Heart right ventricle (tissue), 16 donors: ENCODE data around the gene GGNBP2. TPM values are rescaled to one million over a fixed set of nuclear protein-coding genes. Genes with fewer than 3 reads are reported as not detected.

Source experiments
- ATAC-seq, 8 donors: fragments of 200-7000 bp; cut with Tn5 transposase; one replicate each; pipeline ENCODE4 v1.9.1; 2020; ENCODE audit warnings: mild to moderate bottlenecking in 8 of 8, moderate library complexity in 8 of 8, moderate number of reproducible peaks in 1 of 8
- DNase-seq, 2 donors: peaks; one replicate each; pipeline ENCODE4 v3.0.0-alpha.2; 2020
- H3K27ac ChIP-seq, 10 donors: fragments of 200-600 bp; sonication (generic) in 2 of 10; one replicate each; pipeline versions ENCODE4 v1.5.0 to v1.8.0; 2020 to 2022; ENCODE audit warnings: mild to moderate bottlenecking in 3 of 10
- H3K27me3 ChIP-seq, 7 donors: fragments of 200-600 bp; one replicate each; pipeline ENCODE4 v1.8.0; 2021 to 2022; ENCODE audit warnings: mild to moderate bottlenecking in 2 of 7
- H3K36me3 ChIP-seq, 9 donors: fragments of 200-600 bp; sonication (generic) in 1 of 9; one replicate each; pipeline versions ENCODE4 v1.5.0 to v1.8.0; 2020 to 2022; ENCODE audit warnings: mild to moderate bottlenecking in 2 of 9
- H3K4me1 ChIP-seq, 9 donors: fragments of 200-600 bp; sonication (generic) in 1 of 9; one replicate each; pipeline versions ENCODE4 v1.5.0 to v1.8.0; 2020 to 2022; ENCODE audit warnings: mild to moderate bottlenecking in 4 of 9
- H3K4me3 ChIP-seq, 10 donors: fragments of 200-600 bp; sonication (generic) in 2 of 10; one replicate each; pipeline versions ENCODE4 v1.5.0 to v1.8.0; 2020 to 2022; ENCODE audit warnings: mild to moderate bottlenecking in 7 of 10, moderate library complexity in 2 of 10
- H3K9me3 ChIP-seq, 11 donors: fragments of 200-600 bp in 10 of 11; sonication (generic) in 2 of 11; one replicate each; pipeline versions ENCODE4 v1.5.0 to v1.8.0; 2013 to 2022; ENCODE audit warnings: mild to moderate bottlenecking in 2 of 11, control low read depth in 1 of 11, moderate library complexity in 1 of 11
- CTCF ChIP-seq, 9 donors: fragments of 200-600 bp; sonication (generic) in 2 of 9; IDR thresholded peaks; one replicate each; pipeline versions ENCODE4 v1.5.0 to v1.8.0; 2021 to 2022; ENCODE audit warnings: antibody characterized with exemption in 9 of 9, mild to moderate bottlenecking in 5 of 9, moderate library complexity in 1 of 9
- WGBS, 2 donors: extraction: QIAGEN DNeasy Blood & Tissue Kit; methylation state at CpG; one replicate each; pipeline ENCODE4 v1.1.7; 2013; ENCODE audit warnings: inconsistent platforms in 1 of 2; 5-methylcytosine and 5-hydroxymethylcytosine counted together
- intact Hi-C, 10 donors: fragments of 100-400 bp; cut with DNase I; formaldehyde crosslinking; loops; one replicate each; pipeline versions ENCODE4 v1.11.1 to v1.14.2; 2022
- polyA plus RNA-seq, 2 donors: library from polyadenylated mRNA; stranded (reverse); fragments of 200-250 nt; gene quantifications; one replicate each; pipeline ENCODE4 v1.2.3, GENCODE V29; 2013
- total RNA-seq, 10 donors: library from RNA; stranded (reverse); fragmentation: NEBNext Ultra II Directional in 3 of 10; extraction: Animal tissue kit (Norgen Biotek cat#: 25700) in 3 of 10; gene quantifications; one replicate each; pipeline versions ENCODE4 v1.2.1 to v1.2.4, GENCODE V29; 2021 to 2023
- donor health status: Arrhythmogenic right ventricular cardiomyopathy.
- donor health status: ischemic (EF 13 %, LVEDD 7.1; RV severe dilation, severe dysfunction).
- donor health status: healthy with polysubstance abuse.
- donor health status: DM: no; HTN: yes; CAD: no.
- donor health status: DM: no; HTN: no; CAD: no.
- donor health status: ischemic (EF 25% LVEDD 6.9; RV normal size, moderate dysfunction).
- donor health status: ischemic (EF 25% LVEDD 5.7; RV mildly dilated, moderate dysfunction).
- donor health status: healthy.
- donor health status: DM: yes; HTN: yes; CAD: no.
- donor health status: Ischemic cardiomyopathy.
- donor health status: ischemic (EF 35%, LVEDD 5.7; RV mildly dilated, moderate dysfunction).
- donor health status: nonischemic (EF 11% LVEDD 7.7; RV severe dilation, severe dysfunction).
- donor health status: DM: yes; HTN: yes; CAD: no.
- donor health status: PGD.
- donor health status: ischemic (EF 29% LVEDD 5.4; RV normal size, mild dysfunction).
- donor health status: nonischemic (EF 23%, LVEDD 6.1; RV moderate dilation, normal function).

The GGNBP2 gene
- total and polyA plus RNA-seq, 12 donors: 25.9 to 51.2 (median 45.8) TPM

- H3K36me3 ChIP-seq: no peaks in the 10 kb centered on the region
- no peak overlapping the region for H3K4me3 ChIP-seq
- no peak for ATAC-seq
- peaks cover 0 to 67% (median 46%) of the 10 kb centered on the region in 7 donors for H3K27me3 ChIP-seq
- 20 to 24% methylated on average over 18 of the region's 18 CpGs for WGBS, 2 donors
- no peak for DNase-seq
- TF ChIP-seq CTCF (IDR thresholded peaks at IDR 0.05): no peak
- peaks cover 0 to 17% (median 0%) of the 10 kb centered on the region in 9 donors for H3K4me1 ChIP-seq
- intact Hi-C loops: loop anchor here in 5 of 10 donors (5.0 to 10.0 kb wide), 4 partner anchors 414 to 602 kb away; no protein-coding TSS in a partner anchor
- no peak overlapping the region for H3K27ac ChIP-seq
- no peaks in the 10 kb centered on the region for H3K9me3 ChIP-seq
Observed at GRCh38 chr17:36632916-36633771, 88.4 kb downstream of the GGNBP2 start.

Other genes with a start within 250 kb of the GGNBP2 start
- under 1 TPM in 1 of 10 donors, not detected in 9; 0.97 TPM for gene TBC1D3G, start 221.0 kb upstream of the GGNBP2 start, total RNA-seq
- 10 to 100 TPM in 1 of 2 donors, not detected in 1; 12.7 TPM for gene TBC1D3G, start 221.0 kb upstream of the GGNBP2 start, polyA plus RNA-seq
- gene TBC1D3H, start 156.5 kb upstream of the GGNBP2 start, total RNA-seq: not detected
- not detected for gene TBC1D3H, start 156.5 kb upstream of the GGNBP2 start, polyA plus RNA-seq
- 10 to 100 TPM; 17.1 to 27.0 (median 23.0) TPM for gene ZNHIT3, start 58.2 kb upstream of the GGNBP2 start, total RNA-seq
- gene ZNHIT3, start 58.2 kb upstream of the GGNBP2 start, polyA plus RNA-seq: 10 to 100 TPM; 12.0 to 34.0 TPM
- gene MYO19, start 10.1 kb upstream of the GGNBP2 start, total RNA-seq: 10 to 100 TPM in 9 of 10 donors, 1 to 10 TPM in 1; 8.8 to 22.9 (median 13.9) TPM
- gene MYO19, start 10.1 kb upstream of the GGNBP2 start, polyA plus RNA-seq: 10 to 100 TPM; 15.6 to 40.4 TPM
- 10 to 100 TPM in 1 of 10 donors, 1 to 10 TPM in 9; 4.0 to 10.2 (median 6.5) TPM for gene PIGW, start 9.9 kb upstream of the GGNBP2 start, total RNA-seq
- 1 to 10 TPM; 2.5 to 5.1 TPM for gene PIGW, start 9.9 kb upstream of the GGNBP2 start, polyA plus RNA-seq
- gene DHRS11, start 47.0 kb downstream of the GGNBP2 start, total RNA-seq: 10 to 100 TPM; 11.0 to 24.7 (median 18.9) TPM
- 10 to 100 TPM; 12.9 to 23.3 TPM for gene DHRS11, start 47.0 kb downstream of the GGNBP2 start, polyA plus RNA-seq
- gene MRM1, start 56.7 kb downstream of the GGNBP2 start, total RNA-seq: 1 to 10 TPM; 5.5 to 8.8 (median 6.8) TPM
- gene MRM1, start 56.7 kb downstream of the GGNBP2 start, polyA plus RNA-seq: 10 to 100 TPM in 1 of 2 donors, 1 to 10 TPM in 1; 9.1 to 10.3 TPM